D721Med (cell line): ENCODE results near the gene CNTNAP2.

Experiments
- DNase-seq: peaks from one replicate; pipeline ENCODE4 v3.0.0; 2011; ENCODE audit warnings: low spot score; ENCODE audit not compliant: insufficient read length
- FAIRE-seq: peaks from 2 replicates; lab custom pipeline; 2011; peaks lifted over from hg19 to GRCh38; lab: Jason Lieb, UNC
- TF ChIP-seq, protein P1 (sequence below): IDR thresholded peaks from 2 replicates; pipeline ENCODE4 v1.5.1; 2012; ENCODE audit warnings: mild to moderate bottlenecking, control low read depth; ENCODE audit not compliant: insufficient read depth; ENCODE audit errors: missing control alignments

The CNTNAP2 gene

DNA sequence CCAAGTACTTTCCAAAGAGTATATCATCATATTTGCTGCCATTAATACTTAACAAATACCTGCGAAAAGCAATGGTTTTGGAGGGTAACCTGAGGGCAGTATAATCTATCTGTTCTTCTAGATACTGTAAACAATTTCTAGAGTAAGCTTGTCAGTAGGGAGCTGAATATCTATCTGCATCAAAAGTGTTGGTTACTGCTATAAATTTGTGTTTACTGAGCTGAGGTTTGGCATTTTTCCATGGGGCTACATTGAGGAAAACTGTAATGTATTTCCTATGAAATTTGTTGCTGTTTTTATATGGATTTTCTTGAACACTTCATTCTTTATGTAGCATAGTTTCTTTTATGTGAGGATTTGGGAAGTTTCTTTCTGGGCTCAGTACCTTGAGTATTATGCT is 913.4 kb downstream of the CNTNAP2 start:
- DNase-seq (no peak), FAIRE-seq (peak; percentile 53)
- TF ChIP-seq, protein P1, sequence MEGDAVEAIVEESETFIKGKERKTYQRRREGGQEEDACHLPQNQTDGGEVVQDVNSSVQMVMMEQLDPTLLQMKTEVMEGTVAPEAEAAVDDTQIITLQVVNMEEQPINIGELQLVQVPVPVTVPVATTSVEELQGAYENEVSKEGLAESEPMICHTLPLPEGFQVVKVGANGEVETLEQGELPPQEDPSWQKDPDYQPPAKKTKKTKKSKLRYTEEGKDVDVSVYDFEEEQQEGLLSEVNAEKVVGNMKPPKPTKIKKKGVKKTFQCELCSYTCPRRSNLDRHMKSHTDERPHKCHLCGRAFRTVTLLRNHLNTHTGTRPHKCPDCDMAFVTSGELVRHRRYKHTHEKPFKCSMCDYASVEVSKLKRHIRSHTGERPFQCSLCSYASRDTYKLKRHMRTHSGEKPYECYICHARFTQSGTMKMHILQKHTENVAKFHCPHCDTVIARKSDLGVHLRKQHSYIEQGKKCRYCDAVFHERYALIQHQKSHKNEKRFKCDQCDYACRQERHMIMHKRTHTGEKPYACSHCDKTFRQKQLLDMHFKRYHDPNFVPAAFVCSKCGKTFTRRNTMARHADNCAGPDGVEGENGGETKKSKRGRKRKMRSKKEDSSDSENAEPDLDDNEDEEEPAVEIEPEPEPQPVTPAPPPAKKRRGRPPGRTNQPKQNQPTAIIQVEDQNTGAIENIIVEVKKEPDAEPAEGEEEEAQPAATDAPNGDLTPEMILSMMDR = no peak

DNA sequence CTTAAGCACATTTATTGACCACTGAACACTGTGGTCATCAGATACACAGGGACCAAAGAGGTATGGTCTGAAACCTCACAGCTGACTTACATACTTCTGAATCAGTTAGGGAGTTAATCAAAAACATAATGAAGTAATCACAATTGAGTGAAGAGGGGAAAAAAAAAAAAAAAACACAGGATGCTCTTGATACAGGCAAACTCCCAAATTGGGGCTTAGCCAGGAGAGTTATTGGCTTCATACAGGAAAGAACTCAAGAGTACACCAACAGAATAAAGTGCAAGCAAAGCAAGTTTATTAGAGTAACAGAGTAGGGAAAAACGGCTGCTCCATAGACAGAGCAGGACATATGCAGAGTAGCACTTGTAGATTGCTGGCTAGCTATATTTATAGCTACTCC is 917.0 kb downstream of the CNTNAP2 start:
- no peak for DNase-seq
- FAIRE-seq = no peak
- TF ChIP-seq, protein P1 = no peak

DNA sequence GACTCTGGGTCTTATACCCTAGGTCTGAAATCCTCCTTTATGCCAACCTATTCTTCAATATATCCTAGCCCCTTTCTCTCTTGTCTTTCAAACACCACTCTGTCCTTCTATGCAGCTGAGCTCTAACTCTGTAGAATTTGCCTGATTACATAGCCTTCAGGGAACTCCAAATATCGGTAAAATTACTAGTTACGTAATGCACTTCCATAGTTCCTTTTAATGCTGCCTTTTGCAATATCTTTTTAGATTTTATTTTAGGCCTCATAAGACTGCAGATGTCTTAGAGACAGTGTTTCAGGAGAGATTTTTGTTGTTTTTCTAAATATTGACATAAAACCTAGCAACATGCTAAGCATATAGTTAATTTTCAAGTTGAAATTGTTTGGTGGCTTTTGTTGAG is 924.8 kb downstream of the CNTNAP2 start:
- DNase-seq = no peak
- TF ChIP-seq, protein P1 = no peak
- no peak for FAIRE-seq

- TF ChIP-seq, protein P1 = no peak
- FAIRE-seq (no peak), DNase-seq (no peak)
These were observed 928.3 kb downstream of the CNTNAP2 start for GRCh38 chr7:147044941-147045340.

GRCh38 chr7:147047696-147048095 is 931.1 kb downstream of the CNTNAP2 start:
- no peak for FAIRE-seq
- DNase-seq = no peak
- TF ChIP-seq, protein P1 = no peak

- FAIRE-seq = no peak
- TF ChIP-seq, protein P1 = no peak
- no peak for DNase-seq
These were observed 932.3 kb downstream of the CNTNAP2 start for GRCh38 chr7:147048864-147049263.

DNA sequence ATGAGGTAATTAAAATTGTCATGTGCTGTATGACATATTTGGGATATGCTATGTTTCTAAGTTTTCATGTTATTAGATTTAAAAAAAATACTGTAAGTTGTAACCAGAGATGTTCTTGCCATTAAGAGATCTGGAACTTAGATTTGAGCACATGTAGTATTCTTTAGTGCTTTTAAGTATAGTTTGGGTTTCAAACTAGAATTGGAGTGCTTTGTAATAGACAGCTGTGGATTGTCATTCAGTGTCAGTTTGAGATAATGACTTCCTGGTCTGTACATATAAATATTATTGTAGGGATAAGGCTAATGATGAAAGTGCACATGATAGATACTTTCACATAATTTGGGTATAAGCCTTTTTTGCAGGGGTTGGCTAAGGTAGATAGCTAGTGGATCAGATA is 936.2 kb downstream of the CNTNAP2 start:
- FAIRE-seq (no peak), DNase-seq (no peak)
- TF ChIP-seq, protein P1 = no peak
